HG02970 (cell line): ENCODE results near the gene MRPS9.

Experiments used
- ATAC-seq: cut with Tn5 transposase; IDR thresholded peaks from one replicate; pipeline ENCODE4 v1.9.1; 2021; ENCODE audit warnings: mild to moderate bottlenecking, moderate library complexity, moderate number of reproducible peaks; ENCODE audit not compliant: unreplicated experiment, low FRiP score

Gene MRPS9

GRCh38 chr2:105144941-105145300, 107.1 kb downstream of the MRPS9 start:
- no peak for ATAC-seq

- ATAC-seq = no peak
Observed at GRCh38 chr2:105149272-105149671, 111.4 kb downstream of the MRPS9 start.
